ENCODE data around the gene AGBL4. TPM values are rescaled to one million over a fixed set of nuclear protein-coding genes. Genes with fewer than 3 reads are reported as not detected.
A peak's percentile ranks its signal among the peaks of the same experiment; 100 is the strongest.

The AGBL4 gene
- total and polyA plus RNA-seq, 11 donors = 0.40 to 1.4 (median 0.54) TPM; not detected in 3

DNA sequence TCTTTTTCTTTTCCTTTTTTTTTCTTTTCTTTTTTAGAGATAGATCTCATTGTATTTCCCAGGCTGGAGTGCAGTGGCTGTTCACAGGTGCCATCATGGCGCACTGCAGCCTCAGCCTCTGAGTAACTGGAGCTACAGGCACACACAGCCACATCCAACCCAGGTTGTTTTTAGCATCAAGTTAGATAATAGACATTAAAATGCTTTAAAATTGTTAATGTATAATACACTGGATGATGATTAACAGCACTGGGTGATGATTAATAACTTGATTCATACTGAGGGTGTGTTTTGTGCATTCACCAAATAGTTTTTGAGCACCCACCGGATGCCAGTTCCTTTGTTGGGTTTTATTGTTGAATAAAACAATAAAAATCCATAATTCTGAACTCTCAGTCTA, 1322.3 kb downstream of the AGBL4 start:
- no peak for ATAC-seq
- Histone ChIP-seq H3K27me3 (peaks cover 0 to 26% (median 0%) of the 10 kb centered on the region in 9 donors), H3K4me3 (no peak overlapping the region), H3K36me3 (no peaks in the 10 kb centered on the region), H3K4me1 (no peaks in the 10 kb centered on the region), H3K9me3 (no peaks in the 10 kb centered on the region), H3K27ac (no peak overlapping the region)
- intact Hi-C loops (cut with DNase I) = no loop called here
- DNase-seq = no peak
- TF ChIP-seq POLR2A (IDR thresholded peaks at IDR 0.05) = no peak
- TF ChIP-seq, protein P1, sequence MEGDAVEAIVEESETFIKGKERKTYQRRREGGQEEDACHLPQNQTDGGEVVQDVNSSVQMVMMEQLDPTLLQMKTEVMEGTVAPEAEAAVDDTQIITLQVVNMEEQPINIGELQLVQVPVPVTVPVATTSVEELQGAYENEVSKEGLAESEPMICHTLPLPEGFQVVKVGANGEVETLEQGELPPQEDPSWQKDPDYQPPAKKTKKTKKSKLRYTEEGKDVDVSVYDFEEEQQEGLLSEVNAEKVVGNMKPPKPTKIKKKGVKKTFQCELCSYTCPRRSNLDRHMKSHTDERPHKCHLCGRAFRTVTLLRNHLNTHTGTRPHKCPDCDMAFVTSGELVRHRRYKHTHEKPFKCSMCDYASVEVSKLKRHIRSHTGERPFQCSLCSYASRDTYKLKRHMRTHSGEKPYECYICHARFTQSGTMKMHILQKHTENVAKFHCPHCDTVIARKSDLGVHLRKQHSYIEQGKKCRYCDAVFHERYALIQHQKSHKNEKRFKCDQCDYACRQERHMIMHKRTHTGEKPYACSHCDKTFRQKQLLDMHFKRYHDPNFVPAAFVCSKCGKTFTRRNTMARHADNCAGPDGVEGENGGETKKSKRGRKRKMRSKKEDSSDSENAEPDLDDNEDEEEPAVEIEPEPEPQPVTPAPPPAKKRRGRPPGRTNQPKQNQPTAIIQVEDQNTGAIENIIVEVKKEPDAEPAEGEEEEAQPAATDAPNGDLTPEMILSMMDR (IDR thresholded peaks at IDR 0.05) = no peak
- 90 to 97% (median 94%) methylated on average over 2 of the region's 2 CpGs for WGBS, 4 donors

GRCh38 chr1:48697066-48697707, 1326.6 kb downstream of the AGBL4 start:
- intact Hi-C loops (cut with DNase I) = loop anchor here in 9 of 10 donors (2.0 to 10.0 kb wide), 6 partner anchors 118 to 592 kb away; no protein-coding TSS in a partner anchor
- TF ChIP-seq POLR2A (IDR thresholded peaks at IDR 0.05) = no peak
- TF ChIP-seq, protein P1 (IDR thresholded peaks at IDR 0.05) = peak; percentile 77 to 91 (median 89)
- Histone ChIP-seq H3K36me3 (no peaks in the 10 kb centered on the region), H3K9me3 (no peaks in the 10 kb centered on the region), H3K27me3 (peaks cover 0 to 42% (median under 1%) of the 10 kb centered on the region in 9 donors), H3K27ac (no peak overlapping the region), H3K4me1 (no peaks in the 10 kb centered on the region), H3K4me3 (no peak overlapping the region)
- 20 to 24% (median 22%) methylated on average over 5 of the region's 5 CpGs for WGBS, 4 donors
- ATAC-seq (peak in 1 of 4 donors; percentile 35), DNase-seq (peak in 4 of 5 donors; percentile 29 to 68 (median 31))

- H3K9me3 ChIP-seq = no peaks in the 10 kb centered on the region
- intact Hi-C loops (cut with DNase I) = loop anchor here in 7 of 10 donors (5.0 to 10.0 kb wide), 5 partner anchors 120 to 590 kb away; no protein-coding TSS in a partner anchor
- ATAC-seq (no peak), DNase-seq (no peak)
- H3K27me3 ChIP-seq = peaks cover 0 to 36% (median 3%) of the 10 kb centered on the region in 9 donors
- no peaks in the 10 kb centered on the region for H3K36me3 ChIP-seq
- H3K27ac ChIP-seq = no peak overlapping the region
- TF ChIP-seq, protein P1 (IDR thresholded peaks at IDR 0.05) = no peak
- TF ChIP-seq POLR2A (IDR thresholded peaks at IDR 0.05) = no peak
- H3K4me3 ChIP-seq = no peak overlapping the region
- H3K4me1 ChIP-seq = no peaks in the 10 kb centered on the region
- 68 to 90% (median 76%) methylated on average over 2 of the region's 2 CpGs for WGBS, 4 donors
Measured at GRCh38 chr1:48695161-48695560, 1328.6 kb downstream of the AGBL4 start.

DNA sequence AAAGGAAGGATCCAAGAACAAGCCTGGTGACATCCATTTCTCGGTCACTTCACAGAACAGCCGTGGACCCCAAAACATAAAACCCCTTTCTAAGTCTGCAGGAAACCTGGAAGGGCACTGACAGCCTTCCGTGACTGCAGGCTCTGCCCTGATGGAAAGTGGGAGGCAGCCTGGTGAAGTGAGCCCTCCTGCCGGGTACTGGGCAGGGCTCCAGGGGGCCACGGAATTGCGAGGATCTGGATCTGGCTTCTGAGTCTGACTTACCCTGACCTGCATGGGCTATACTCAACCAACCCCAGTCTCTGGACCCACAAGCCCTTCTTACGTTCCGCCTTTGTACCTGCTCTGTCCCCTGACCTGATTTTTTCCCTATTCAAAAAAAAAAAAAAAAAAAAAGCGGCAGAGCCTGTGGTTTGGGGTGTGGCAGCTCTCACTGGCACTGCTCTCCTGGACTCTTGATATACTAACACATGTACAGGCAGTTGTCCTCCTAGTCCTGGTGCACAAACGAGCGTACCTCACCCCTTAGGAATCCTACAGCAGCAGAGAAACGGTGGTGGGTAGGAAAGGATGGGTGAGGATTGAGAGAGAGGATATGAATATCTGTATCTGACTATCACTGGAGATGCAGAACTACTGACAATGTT, 1330.0 kb downstream of the AGBL4 start:
- intact Hi-C loops (cut with DNase I) = loop anchor here in 4 of 10 donors (10.0 kb wide), 3 partner anchors 119 to 589 kb away; no protein-coding TSS in a partner anchor
- no peak for ATAC-seq
- Histone ChIP-seq H3K9me3 (no peaks in the 10 kb centered on the region), H3K4me3 (no peak overlapping the region), H3K27me3 (peaks cover 0 to 31% (median 3%) of the 10 kb centered on the region in 9 donors), H3K27ac (no peak overlapping the region), H3K4me1 (no peaks in the 10 kb centered on the region), H3K36me3 (no peaks in the 10 kb centered on the region)
- no peak for DNase-seq
- WGBS, 4 donors = 61 to 67% (median 62%) methylated on average over 12 of the region's 12 CpGs
- TF ChIP-seq, protein P1 (IDR thresholded peaks at IDR 0.05) = no peak
- no peak for TF ChIP-seq POLR2A (IDR thresholded peaks at IDR 0.05)

Measured in heart left ventricle (tissue), 16 donors.